HEK293 (cell line): ENCODE measurements around the gene CHRD.

ENCODE experiments used
- ZNF670 ChIP-seq: fragments of 450-650 bp; formaldehyde crosslinking; IDR thresholded peaks from 2 replicates; pipeline ENCODE4 v1.5.1; 2016; ENCODE audit warnings: missing biosample characterization, missing genetic modification characterization, low read depth
- ZNF707 ChIP-seq: fragments of 450-650 bp; formaldehyde crosslinking; IDR thresholded peaks from 2 replicates; pipeline ENCODE4 v1.5.1; 2016; ENCODE audit warnings: missing biosample characterization, missing genetic modification characterization
- TF ChIP-seq, protein P1 (sequence below): fragments of 450-650 bp; formaldehyde crosslinking; IDR thresholded peaks from 2 replicates; pipeline ENCODE4 v1.5.1; 2016; ENCODE audit warnings: missing biosample characterization, missing genetic modification characterization
- TF ChIP-seq, protein P2 (sequence below): fragments of 450-650 bp; formaldehyde crosslinking; IDR thresholded peaks from 2 replicates; pipeline ENCODE4 v1.5.1; 2016; ENCODE audit warnings: missing biosample characterization, missing genetic modification characterization
- TF ChIP-seq, protein P3 (sequence below): fragments of 450-650 bp; formaldehyde crosslinking; IDR thresholded peaks from 2 replicates; pipeline ENCODE4 v1.5.1; 2016; ENCODE audit warnings: missing biosample characterization, missing genetic modification characterization
- TF ChIP-seq, protein P4 (sequence below): fragments of 450-650 bp; formaldehyde crosslinking; IDR thresholded peaks from 2 replicates; pipeline ENCODE4 v1.5.1; 2016; ENCODE audit warnings: missing biosample characterization, missing genetic modification characterization

DNA sequence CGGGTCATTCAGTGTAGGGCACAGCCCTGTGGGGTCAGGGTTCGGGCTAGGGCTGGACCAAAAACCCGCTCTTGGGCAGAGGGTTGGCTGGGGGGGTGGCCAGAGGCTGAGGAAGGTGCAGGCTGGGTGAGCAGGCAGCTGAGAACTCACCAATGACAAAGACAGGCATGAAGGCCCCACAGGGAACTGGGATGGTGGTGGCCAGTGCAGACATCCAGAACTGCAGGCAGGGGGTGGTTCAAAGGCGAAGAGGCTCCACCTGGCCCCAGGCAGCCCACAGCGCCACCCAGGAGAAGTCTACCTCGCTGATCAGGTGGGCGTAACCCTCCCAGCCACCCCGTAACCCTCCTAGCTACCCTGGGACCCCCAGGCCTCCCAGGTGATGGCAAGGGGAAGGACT lies 25.1 kb upstream of the CHRD start:
- TF ChIP-seq, protein P1, sequence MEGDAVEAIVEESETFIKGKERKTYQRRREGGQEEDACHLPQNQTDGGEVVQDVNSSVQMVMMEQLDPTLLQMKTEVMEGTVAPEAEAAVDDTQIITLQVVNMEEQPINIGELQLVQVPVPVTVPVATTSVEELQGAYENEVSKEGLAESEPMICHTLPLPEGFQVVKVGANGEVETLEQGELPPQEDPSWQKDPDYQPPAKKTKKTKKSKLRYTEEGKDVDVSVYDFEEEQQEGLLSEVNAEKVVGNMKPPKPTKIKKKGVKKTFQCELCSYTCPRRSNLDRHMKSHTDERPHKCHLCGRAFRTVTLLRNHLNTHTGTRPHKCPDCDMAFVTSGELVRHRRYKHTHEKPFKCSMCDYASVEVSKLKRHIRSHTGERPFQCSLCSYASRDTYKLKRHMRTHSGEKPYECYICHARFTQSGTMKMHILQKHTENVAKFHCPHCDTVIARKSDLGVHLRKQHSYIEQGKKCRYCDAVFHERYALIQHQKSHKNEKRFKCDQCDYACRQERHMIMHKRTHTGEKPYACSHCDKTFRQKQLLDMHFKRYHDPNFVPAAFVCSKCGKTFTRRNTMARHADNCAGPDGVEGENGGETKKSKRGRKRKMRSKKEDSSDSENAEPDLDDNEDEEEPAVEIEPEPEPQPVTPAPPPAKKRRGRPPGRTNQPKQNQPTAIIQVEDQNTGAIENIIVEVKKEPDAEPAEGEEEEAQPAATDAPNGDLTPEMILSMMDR (tag by site-specific recombination), result no peak
- TF ChIP-seq, protein P2, sequence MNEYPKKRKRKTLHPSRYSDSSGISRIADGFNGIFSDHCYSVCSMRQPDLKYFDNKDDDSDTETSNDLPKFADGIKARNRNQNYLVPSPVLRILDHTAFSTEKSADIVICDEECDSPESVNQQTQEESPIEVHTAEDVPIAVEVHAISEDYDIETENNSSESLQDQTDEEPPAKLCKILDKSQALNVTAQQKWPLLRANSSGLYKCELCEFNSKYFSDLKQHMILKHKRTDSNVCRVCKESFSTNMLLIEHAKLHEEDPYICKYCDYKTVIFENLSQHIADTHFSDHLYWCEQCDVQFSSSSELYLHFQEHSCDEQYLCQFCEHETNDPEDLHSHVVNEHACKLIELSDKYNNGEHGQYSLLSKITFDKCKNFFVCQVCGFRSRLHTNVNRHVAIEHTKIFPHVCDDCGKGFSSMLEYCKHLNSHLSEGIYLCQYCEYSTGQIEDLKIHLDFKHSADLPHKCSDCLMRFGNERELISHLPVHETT, result no peak
- no peak for TF ChIP-seq ZNF670
- TF ChIP-seq, protein P3, sequence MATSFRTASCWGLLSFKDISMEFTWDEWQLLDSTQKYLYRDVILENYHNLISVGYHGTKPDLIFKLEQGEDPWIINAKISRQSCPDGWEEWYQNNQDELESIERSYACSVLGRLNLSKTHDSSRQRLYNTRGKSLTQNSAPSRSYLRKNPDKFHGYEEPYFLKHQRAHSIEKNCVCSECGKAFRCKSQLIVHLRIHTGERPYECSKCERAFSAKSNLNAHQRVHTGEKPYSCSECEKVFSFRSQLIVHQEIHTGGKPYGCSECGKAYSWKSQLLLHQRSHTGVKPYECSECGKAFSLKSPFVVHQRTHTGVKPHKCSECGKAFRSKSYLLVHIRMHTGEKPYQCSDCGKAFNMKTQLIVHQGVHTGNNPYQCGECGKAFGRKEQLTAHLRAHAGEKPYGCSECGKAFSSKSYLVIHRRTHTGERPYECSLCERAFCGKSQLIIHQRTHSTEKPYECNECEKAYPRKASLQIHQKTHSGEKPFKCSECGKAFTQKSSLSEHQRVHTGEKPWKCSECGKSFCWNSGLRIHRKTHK (tag by site-specific recombination), result no peak
- TF ChIP-seq ZNF707 (tag by site-specific recombination), result no peak
- TF ChIP-seq, protein P4, sequence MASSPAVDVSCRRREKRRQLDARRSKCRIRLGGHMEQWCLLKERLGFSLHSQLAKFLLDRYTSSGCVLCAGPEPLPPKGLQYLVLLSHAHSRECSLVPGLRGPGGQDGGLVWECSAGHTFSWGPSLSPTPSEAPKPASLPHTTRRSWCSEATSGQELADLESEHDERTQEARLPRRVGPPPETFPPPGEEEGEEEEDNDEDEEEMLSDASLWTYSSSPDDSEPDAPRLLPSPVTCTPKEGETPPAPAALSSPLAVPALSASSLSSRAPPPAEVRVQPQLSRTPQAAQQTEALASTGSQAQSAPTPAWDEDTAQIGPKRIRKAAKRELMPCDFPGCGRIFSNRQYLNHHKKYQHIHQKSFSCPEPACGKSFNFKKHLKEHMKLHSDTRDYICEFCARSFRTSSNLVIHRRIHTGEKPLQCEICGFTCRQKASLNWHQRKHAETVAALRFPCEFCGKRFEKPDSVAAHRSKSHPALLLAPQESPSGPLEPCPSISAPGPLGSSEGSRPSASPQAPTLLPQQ (tag by site-specific recombination), result no peak
